CD4-positive, alpha-beta T cell treated with Interleukin-6 for 4 hours (primary cell): ENCODE measurements around the gene CDH4.

Experiments used
- DNase-seq: peaks from one replicate; pipeline ENCODE4 v3.0.0-alpha.2; 2020; ENCODE audit warnings: mixed read lengths

The CDH4 gene

GRCh38 chr20:61728786-61729770, 477.0 kb downstream of the CDH4 start:
- DNase-seq = no peak

- no peak for DNase-seq
These were observed 478.7 kb downstream of the CDH4 start for GRCh38 chr20:61730631-61731362.

- DNase-seq = no peak
These were observed 479.5 kb downstream of the CDH4 start for GRCh38 chr20:61731363-61732181.

GRCh38 chr20:61732511-61733210, 480.6 kb downstream of the CDH4 start:
- DNase-seq = no peak

- DNase-seq = no peak
These were observed 481.2 kb downstream of the CDH4 start for GRCh38 chr20:61733216-61733615.

- no peak for DNase-seq
These were observed 482.1 kb downstream of the CDH4 start for GRCh38 chr20:61733891-61734732.

- DNase-seq = no peak
These were observed 482.9 kb downstream of the CDH4 start for GRCh38 chr20:61734733-61735502.

GRCh38 chr20:61735503-61735785, 483.4 kb downstream of the CDH4 start:
- no peak for DNase-seq

GRCh38 chr20:61736001-61736635, 484.1 kb downstream of the CDH4 start:
- DNase-seq = no peak

GRCh38 chr20:61736751-61737310, 484.8 kb downstream of the CDH4 start:
- DNase-seq = no peak

- DNase-seq = no peak
These were observed 485.3 kb downstream of the CDH4 start for GRCh38 chr20:61737346-61737745.

GRCh38 chr20:61737812-61738443, 485.9 kb downstream of the CDH4 start:
- no peak for DNase-seq

- DNase-seq = no peak
These were observed 486.6 kb downstream of the CDH4 start for GRCh38 chr20:61738601-61739069.

GRCh38 chr20:61739086-61739831, 487.2 kb downstream of the CDH4 start:
- no peak for DNase-seq

- DNase-seq = no peak
These were observed 487.7 kb downstream of the CDH4 start for GRCh38 chr20:61739832-61740118.

GRCh38 chr20:61742097-61742825, 490.2 kb downstream of the CDH4 start:
- no peak for DNase-seq

- DNase-seq = no peak
These were observed 491.5 kb downstream of the CDH4 start for GRCh38 chr20:61743606-61744005.
